Measurements from ENCODE around the gene HPSE2. TPM values are rescaled to one million over a fixed set of nuclear protein-coding genes. Genes with fewer than 3 reads are reported as not detected.

HPSE2 gene
- total and polyA plus RNA-seq, 2 of the 8 experiments (the other 6 are each of a cell fraction or from before 2014, with no cell fraction given), result 0.41 to 0.58 TPM

- no peaks in the 10 kb centered on the region for H3K27me3 ChIP-seq (replicated peaks in 1 of 4; ENCODE audit: control insufficient read depth in 3 of 4, extremely low read depth in 1 of 4, insufficient read depth in 3 of 4, low read length in 3 of 4)
- no peaks in the 10 kb centered on the region for H3K9me3 ChIP-seq (ENCODE audit: insufficient read depth in 2 of 2, low read depth in 1 of 2, low read length in 1 of 2)
- CTCF ChIA-PET (ENCODE audit: partially characterized antibody), result no interaction called here
- H2BK120ac ChIP-seq (replicated peaks; ENCODE audit: low read depth, low read length), result no peak overlapping the region
- no peak overlapping the region for H2BK15ac ChIP-seq (ENCODE audit: low read length)
- H2AK5ac ChIP-seq (ENCODE audit: low read depth, low read length), result no peak overlapping the region
- H4K8ac ChIP-seq (ENCODE audit: extremely low read depth, insufficient read depth, low read length), result no peak overlapping the region
- H3K14ac ChIP-seq (ENCODE audit: insufficient read length), result no peak overlapping the region
- no peak overlapping the region for H3K4ac ChIP-seq (replicated peaks; ENCODE audit: insufficient read length, low read depth, low read length)
- H4K20me1 ChIP-seq (replicated peaks in 1 of 2; ENCODE audit: control insufficient read depth in 1 of 2, insufficient read depth in 2 of 2, low read length in 2 of 2), result no peaks in the 10 kb centered on the region
- no peak overlapping the region for H3K27ac ChIP-seq (ENCODE audit: low read depth, low read length)
- H3K4me3 ChIP-seq (ENCODE audit: extremely low read depth in 1 of 4, insufficient read depth in 2 of 4, low read depth in 3 of 4, low read length in 4 of 4), result no peak overlapping the region
- no peak overlapping the region for H2BK20ac ChIP-seq (ENCODE audit: low read length)
- 89% methylated on average over 1 of the region's 1 CpG; no CpG with 5 or more reads in 1 of the 2 experiments for WGBS, 2 experiments (ENCODE audit: extremely low coverage in 1 of 2, insufficient coverage in 1 of 2, insufficient read length in 1 of 2, insufficient replicate concordance in 2 of 2, low coverage in 1 of 2, low lambda C conversion rate in 2 of 2, missing lambda C conversion rate in 1 of 2)
- POLR2A ChIA-PET (ENCODE audit: partially characterized antibody), result no interaction called here
- no peak overlapping the region for H3K23ac ChIP-seq (ENCODE audit: insufficient read length)
- H3K79me1 ChIP-seq (ENCODE audit: low read depth, low read length), result no peaks in the 10 kb centered on the region
- DNase-seq (ENCODE audit: low read depth in 1 of 2, low spot score in 2 of 2) (no peak), FAIRE-seq (no peak)
- no peak overlapping the region for H3K9ac ChIP-seq (replicated peaks in 1 of 4; ENCODE audit: extremely low read depth in 1 of 4, low read depth in 3 of 4, low read length in 3 of 4)
- no peak overlapping the region for H3K56ac ChIP-seq (replicated peaks; ENCODE audit: insufficient read length, low read depth, low read length)
- no peaks in the 10 kb centered on the region for H3K36me3 ChIP-seq (ENCODE audit: control insufficient read depth in 2 of 4, insufficient read depth in 4 of 4, low read length in 3 of 4)
- H4K91ac ChIP-seq (replicated peaks; ENCODE audit: insufficient read length, low read length), result no peak overlapping the region
- no peak overlapping the region for H4K5ac ChIP-seq (ENCODE audit: insufficient read length, low read depth, low read length)
- no peak overlapping the region for H2BK12ac ChIP-seq (ENCODE audit: low read depth, low read length)
- H3K4me2 ChIP-seq (ENCODE audit: insufficient read depth in 1 of 2, low read depth in 2 of 2, low read length in 2 of 2), result no peak overlapping the region
- H2AFZ ChIP-seq (ENCODE audit: low read length), result no peak overlapping the region
- no peak overlapping the region for H3K18ac ChIP-seq (ENCODE audit: extremely low read depth, low read length)
- no peak overlapping the region for H2BK5ac ChIP-seq (ENCODE audit: low read depth, low read length)
- H3K79me2 ChIP-seq (ENCODE audit: control insufficient read depth in 1 of 2, insufficient read depth in 2 of 2, low read length in 2 of 2), result no peaks in the 10 kb centered on the region
- H3K4me1 ChIP-seq (replicated peaks in 1 of 4; ENCODE audit: control insufficient read depth in 3 of 4, insufficient read depth in 4 of 4, low read length in 3 of 4), result no peaks in the 10 kb centered on the region
- H3K23me2 ChIP-seq (ENCODE audit: low read depth, low read length), result no peaks in the 10 kb centered on the region
- TF ChIP-seq JUN (IDR thresholded peaks at IDR 0.05; ENCODE audit: low read depth, low read length) (no peak), CTBP2 (IDR thresholded peaks at IDR 0.05; ENCODE audit: borderline replicate concordance, insufficient read depth, insufficient read length, low read length) (no peak), EGR1 (IDR thresholded peaks at IDR 0.05; ENCODE audit: borderline replicate concordance, low read depth, low read length) (no peak), RFX5 (IDR thresholded peaks at IDR 0.05; ENCODE audit: borderline replicate concordance, low read depth, low read length) (no peak), BCL11A (IDR thresholded peaks at IDR 0.05; ENCODE audit: low read depth in 2 of 2, low read length in 2 of 2) (no peak), NANOG (IDR thresholded peaks at IDR 0.05; ENCODE audit: insufficient read depth, low read depth, low read length, poor library complexity, severe bottlenecking) (no peak)
These were observed 311.1 kb downstream of the HPSE2 start for GRCh38 chr10:98924526-98924925.

Measured in H1 (cell line).